ENCODE data around the gene BCAS3.

DNA sequence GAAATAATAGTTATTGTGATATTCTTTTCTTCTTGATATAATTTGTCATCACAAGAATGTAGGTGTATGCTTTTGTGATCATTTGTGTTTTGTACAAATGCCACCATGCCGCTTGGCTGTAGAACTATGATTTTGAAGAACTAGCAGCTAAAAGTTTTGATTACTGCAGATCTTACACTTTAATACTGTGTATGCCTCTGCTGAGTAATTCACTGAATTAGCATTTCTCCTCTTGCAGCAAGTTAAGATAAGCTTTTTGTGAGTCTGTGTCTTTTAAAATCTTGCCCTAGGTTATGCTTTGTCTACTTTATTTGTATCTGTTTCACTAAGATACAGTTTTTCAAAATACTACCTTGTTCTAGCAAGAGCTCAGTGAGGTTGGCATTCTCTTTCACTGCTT lies 395.5 kb downstream of the BCAS3 start:
- TF ChIP-seq, protein P1, sequence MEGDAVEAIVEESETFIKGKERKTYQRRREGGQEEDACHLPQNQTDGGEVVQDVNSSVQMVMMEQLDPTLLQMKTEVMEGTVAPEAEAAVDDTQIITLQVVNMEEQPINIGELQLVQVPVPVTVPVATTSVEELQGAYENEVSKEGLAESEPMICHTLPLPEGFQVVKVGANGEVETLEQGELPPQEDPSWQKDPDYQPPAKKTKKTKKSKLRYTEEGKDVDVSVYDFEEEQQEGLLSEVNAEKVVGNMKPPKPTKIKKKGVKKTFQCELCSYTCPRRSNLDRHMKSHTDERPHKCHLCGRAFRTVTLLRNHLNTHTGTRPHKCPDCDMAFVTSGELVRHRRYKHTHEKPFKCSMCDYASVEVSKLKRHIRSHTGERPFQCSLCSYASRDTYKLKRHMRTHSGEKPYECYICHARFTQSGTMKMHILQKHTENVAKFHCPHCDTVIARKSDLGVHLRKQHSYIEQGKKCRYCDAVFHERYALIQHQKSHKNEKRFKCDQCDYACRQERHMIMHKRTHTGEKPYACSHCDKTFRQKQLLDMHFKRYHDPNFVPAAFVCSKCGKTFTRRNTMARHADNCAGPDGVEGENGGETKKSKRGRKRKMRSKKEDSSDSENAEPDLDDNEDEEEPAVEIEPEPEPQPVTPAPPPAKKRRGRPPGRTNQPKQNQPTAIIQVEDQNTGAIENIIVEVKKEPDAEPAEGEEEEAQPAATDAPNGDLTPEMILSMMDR (IDR thresholded peaks at IDR 0.05): no peak
- TF ChIP-seq EP300 (IDR thresholded peaks at IDR 0.05; ENCODE audit: low read depth): no peak

Measured in transverse colon (tissue), 3 donors.